H1 (cell line): ENCODE results near the gene ZNF687. TPM values are rescaled to one million over a fixed set of nuclear protein-coding genes. Genes with fewer than 3 reads are reported as not detected.

Experiments
- BCL11A ChIP-seq, 2 experiments: IDR thresholded peaks; one replicate each; pipeline ENCODE4 v1.6.1; 2011; ENCODE audit warnings: low read depth in 2 of 2, low read length in 2 of 2, mild to moderate bottlenecking in 2 of 2
- CTBP2 ChIP-seq: IDR thresholded peaks from 2 replicates; pipeline ENCODE4 v1.7.0; 2011; ENCODE audit warnings: borderline replicate concordance, mild to moderate bottlenecking, moderate library complexity, mixed read lengths, low read length; ENCODE audit not compliant: insufficient read depth, insufficient read length
- GABPA ChIP-seq: IDR thresholded peaks from 2 replicates; pipeline ENCODE4 v1.6.1; 2011; ENCODE audit warnings: mild to moderate bottlenecking, low read length, moderate library complexity, borderline replicate concordance; ENCODE audit not compliant: insufficient read depth
- HDAC2 ChIP-seq, 2 experiments: fragments of 300-600 bp in 1 of 2; sonication (generic) in 1 of 2; IDR thresholded peaks; 2 replicates each; pipeline ENCODE4 v1.6.1; 2011 to 2012; ENCODE audit warnings: low read depth in 2 of 2, low read length in 2 of 2, mild to moderate bottlenecking in 2 of 2, moderate library complexity in 2 of 2, borderline replicate concordance in 1 of 2, inconsistent platforms in 1 of 2
- JUN ChIP-seq: IDR thresholded peaks from 2 replicates; pipeline ENCODE4 v1.6.1; 2011; ENCODE audit warnings: low read depth, mild to moderate bottlenecking, improper control_type of control experiment, low read length
- KDM1A ChIP-seq: fragments of 200-600, 300-600 bp; sonication (generic); IDR thresholded peaks from 2 replicates; pipeline ENCODE4 v1.7.1; 2016; ENCODE audit warnings: mild to moderate bottlenecking, low read length, borderline replicate concordance
- MAFK ChIP-seq: IDR thresholded peaks from 2 replicates; pipeline ENCODE4 v1.6.1; 2012; ENCODE audit warnings: low read depth, mild to moderate bottlenecking, improper control_type of control experiment, low read length
- RAD21 ChIP-seq, 2 experiments: IDR thresholded peaks in 1 of 2; conservative IDR thresholded peaks in 1 of 2; 2 replicates each; pipeline ENCODE4 v1.6.1; 2011; ENCODE audit warnings: low read depth in 2 of 2, low read length in 2 of 2, improper control_type of control experiment in 1 of 2, inconsistent platforms in 1 of 2, mild to moderate bottlenecking in 1 of 2, moderate library complexity in 1 of 2
- SAP30 ChIP-seq: fragments of 300-600 bp; sonication (generic); IDR thresholded peaks from 2 replicates; pipeline ENCODE4 v1.7.1; 2012; ENCODE audit warnings: low read length, moderate library complexity, mild to moderate bottlenecking, inconsistent platforms; ENCODE audit not compliant: insufficient read depth, insufficient replicate concordance
- SIX5 ChIP-seq: IDR thresholded peaks from 2 replicates; pipeline ENCODE4 v1.6.1; 2011; ENCODE audit warnings: mild to moderate bottlenecking, low read depth, low read length
- TAF1 ChIP-seq: IDR thresholded peaks from 2 replicates; pipeline ENCODE4 v1.6.1; 2011; ENCODE audit warnings: mild to moderate bottlenecking, low read depth, low read length
- polyA plus RNA-seq, 7 experiments: library from polyadenylated mRNA; depleted of rRNA in 3 of 7; stranded (reverse) in 5 of 7; unstranded in 2 of 7; fragments of >200 nt in 5 of 7; fragments of 200-250 nt in 2 of 7; gene quantifications; 1 replicate in 5 of 7; 2 replicates in 1 of 7; 4 replicates in 1 of 7; pipeline versions ENCODE4 v1.2.1 to v1.2.3, GENCODE V29; 2011 to 2013; ENCODE audit warnings: missing spikeins in 2 of 7, mixed read lengths in 2 of 7
- total RNA-seq: library from RNA; stranded (reverse); fragmentation: NEBNext Ultra II Directional; extraction: Animal tissue kit (Norgen Biotek cat#: 25700); gene quantifications from 2 replicates; pipeline ENCODE4 v1.2.1, GENCODE V29; 2021
- TF ChIP-seq, protein P1 (sequence below), 3 experiments: IDR thresholded peaks; 1 replicate in 2 of 3; 2 replicates in 1 of 3; pipeline versions ENCODE4 v1.5.1 to v1.6.1; 2011; ENCODE audit warnings: low read length in 3 of 3, mild to moderate bottlenecking in 3 of 3, inconsistent platforms in 2 of 3, low read depth in 1 of 3, moderate library complexity in 1 of 3; ENCODE audit not compliant: insufficient read depth in 1 of 3; ENCODE audit errors: control extremely low read depth in 1 of 3

ZNF687 gene
- total and polyA plus RNA-seq, 2 of the 8 experiments (the other 6 are each of a cell fraction or from before 2014, with no cell fraction given) = 45.9 to 69.9 TPM

DNA sequence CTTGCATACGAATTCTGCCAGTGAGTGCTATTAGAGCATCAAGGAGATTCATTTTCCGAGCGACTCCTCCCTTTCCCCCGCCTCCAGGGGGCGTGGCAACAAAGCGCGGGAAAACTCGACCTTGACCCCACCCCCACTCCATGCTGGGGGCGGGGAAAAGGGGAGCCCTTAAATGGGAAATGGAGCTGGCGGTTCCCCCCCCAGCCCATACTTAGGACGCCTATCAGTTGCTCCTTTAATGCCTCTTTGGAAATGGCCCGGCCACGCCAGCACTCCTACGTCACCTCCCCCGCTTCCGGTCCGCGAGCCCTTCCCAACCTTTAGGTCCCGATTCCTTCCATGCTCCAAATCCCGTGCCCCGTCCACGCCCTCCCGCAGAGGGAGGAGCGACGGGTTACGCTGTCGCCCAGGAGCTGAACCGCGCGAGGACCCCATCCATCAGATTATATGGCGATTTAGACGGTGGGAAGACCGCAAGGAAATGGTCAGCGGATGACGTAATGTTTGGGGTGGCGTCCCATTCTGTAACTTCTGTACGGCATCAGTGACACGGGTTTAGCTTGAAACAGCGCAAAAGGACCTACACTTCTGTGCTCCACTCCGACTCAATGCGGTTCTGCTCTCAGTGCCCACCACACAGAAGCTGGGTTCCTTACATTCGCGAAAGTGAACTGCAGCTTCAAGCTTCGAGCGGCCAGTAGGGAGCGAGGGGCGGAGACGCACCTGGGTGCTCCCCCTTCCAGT lies 702 bp upstream of the ZNF687 start (continued):
- TF ChIP-seq, protein P1, sequence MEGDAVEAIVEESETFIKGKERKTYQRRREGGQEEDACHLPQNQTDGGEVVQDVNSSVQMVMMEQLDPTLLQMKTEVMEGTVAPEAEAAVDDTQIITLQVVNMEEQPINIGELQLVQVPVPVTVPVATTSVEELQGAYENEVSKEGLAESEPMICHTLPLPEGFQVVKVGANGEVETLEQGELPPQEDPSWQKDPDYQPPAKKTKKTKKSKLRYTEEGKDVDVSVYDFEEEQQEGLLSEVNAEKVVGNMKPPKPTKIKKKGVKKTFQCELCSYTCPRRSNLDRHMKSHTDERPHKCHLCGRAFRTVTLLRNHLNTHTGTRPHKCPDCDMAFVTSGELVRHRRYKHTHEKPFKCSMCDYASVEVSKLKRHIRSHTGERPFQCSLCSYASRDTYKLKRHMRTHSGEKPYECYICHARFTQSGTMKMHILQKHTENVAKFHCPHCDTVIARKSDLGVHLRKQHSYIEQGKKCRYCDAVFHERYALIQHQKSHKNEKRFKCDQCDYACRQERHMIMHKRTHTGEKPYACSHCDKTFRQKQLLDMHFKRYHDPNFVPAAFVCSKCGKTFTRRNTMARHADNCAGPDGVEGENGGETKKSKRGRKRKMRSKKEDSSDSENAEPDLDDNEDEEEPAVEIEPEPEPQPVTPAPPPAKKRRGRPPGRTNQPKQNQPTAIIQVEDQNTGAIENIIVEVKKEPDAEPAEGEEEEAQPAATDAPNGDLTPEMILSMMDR (IDR thresholded peaks at IDR 0.05; ENCODE audit: control extremely low read depth in 1 of 3, insufficient read depth in 1 of 3, low read depth in 1 of 3, low read length in 3 of 3) = 0 out of 4 replicates have a peak, but pooled peaks of 1 of the 3 experiments have one; percentile 12
- TF ChIP-seq KDM1A (0 out of 2 replicates have a peak, but pooled peaks have one; percentile 6), CTBP2 (no peak), TAF1 (peak; percentile 87), GABPA (0 out of 2 replicates have a peak, but pooled peaks have one; percentile 39), RAD21 (IDR thresholded peaks at IDR 0.05 in 1 of 2, conservative IDR thresholded peaks at IDR 0.05 in 1 of 2; ENCODE audit: low read depth in 2 of 2, low read length in 2 of 2) (0 out of 4 replicates have a peak, but pooled peaks have one; percentile 13 to 21), HDAC2 (IDR thresholded peaks at IDR 0.05; ENCODE audit: borderline replicate concordance in 1 of 2, low read depth in 2 of 2, low read length in 2 of 2) (no peak), SAP30 (peak; percentile 72), SIX5 (no peak), JUN (peak; percentile 75; the same call in 1 of the 2 replicates), MAFK (no peak), BCL11A (IDR thresholded peaks at IDR 0.05; ENCODE audit: low read depth in 2 of 2, low read length in 2 of 2) (no peak)
